ENCODE results near the gene LYSET. TPM values are rescaled to one million over a fixed set of nuclear protein-coding genes. Genes with fewer than 3 reads are reported as not detected.
"Not testable (repeated sequence)": the region's sequence is repeated elsewhere in the genome, so short reads cannot be mapped to it uniquely, and the experiment has no call there.

The LYSET gene
- 10 to 100 TPM; 14.3 to 19.0 (median 16.2) TPM for polyA plus RNA-seq (ENCODE audit: insufficient read length in 10 of 10)
- long read RNA-seq, donor 1, transcript TMEM251-201 (2 exons, 909 nt) = major isoform, 8 of 8 reads
- long read RNA-seq, donor 1, partial matches to known transcripts = 0 of 8 reads
- long read RNA-seq, donor 1, other reads (novel, unspliced or antisense) = 0 of 8 reads
- long read RNA-seq, donor 2, transcript TMEM251-201 (2 exons, 909 nt) = major isoform, 8 of 9 reads
- long read RNA-seq, donor 2, partial matches to known transcripts = 0 of 9 reads
- long read RNA-seq, donor 2, other reads (novel, unspliced or antisense) = 0 of 9 reads
- long read RNA-seq, donor 3 = 0 reads
- long read RNA-seq, donor 4, transcript TMEM251-201 (2 exons, 909 nt) = major isoform, 9 of 10 reads
- long read RNA-seq, donor 4, partial matches to known transcripts = 0 of 10 reads
- long read RNA-seq, donor 4, other reads (novel, unspliced or antisense) = 0 of 10 reads
- long read RNA-seq, donor 5, transcript TMEM251-201 (2 exons, 909 nt) = major isoform, 10 of 12 reads
- long read RNA-seq, donor 5, partial matches to known transcripts = 0 of 12 reads
- long read RNA-seq, donor 5, other reads (novel, unspliced or antisense) = 0 of 12 reads
- long read RNA-seq, donor 6, transcript TMEM251-201 (2 exons, 909 nt) = major isoform, 8 of 8 reads
- long read RNA-seq, donor 6, partial matches to known transcripts = 0 of 8 reads
- long read RNA-seq, donor 6, other reads (novel, unspliced or antisense) = 0 of 8 reads
- long read RNA-seq, donor 7, transcript TMEM251-201 (2 exons, 909 nt) = major isoform, 6 of 8 reads
- long read RNA-seq, donor 7, partial matches to known transcripts = 0 of 8 reads
- long read RNA-seq, donor 7, other reads (novel, unspliced or antisense) = 0 of 8 reads
- long read RNA-seq, donor 8, transcript TMEM251-201 (2 exons, 909 nt) = major isoform, 6 of 6 reads
- long read RNA-seq, donor 8, partial matches to known transcripts = 0 of 6 reads
- long read RNA-seq, donor 8, other reads (novel, unspliced or antisense) = 0 of 6 reads
- long read RNA-seq, donor 9, partial matches to known transcripts = 0 of 2 reads
- long read RNA-seq, donor 9, other reads (novel, unspliced or antisense) = 0 of 2 reads

GRCh38 chr14:93184391-93185348 is at the start of gene LYSET, which contains the start of gene MOAP1:
Gene LYSET, plus strand, starts transcription at chr14:93185317. Its CDS starts 89 bp downstream, at chr14:93185406.
Gene MOAP1, minus strand, starts transcription at chr14:93184897. Its CDS starts 655 bp downstream, at chr14:93184242.
- DNase-seq = peak; percentile 81 to 95 (median 86)

DNA sequence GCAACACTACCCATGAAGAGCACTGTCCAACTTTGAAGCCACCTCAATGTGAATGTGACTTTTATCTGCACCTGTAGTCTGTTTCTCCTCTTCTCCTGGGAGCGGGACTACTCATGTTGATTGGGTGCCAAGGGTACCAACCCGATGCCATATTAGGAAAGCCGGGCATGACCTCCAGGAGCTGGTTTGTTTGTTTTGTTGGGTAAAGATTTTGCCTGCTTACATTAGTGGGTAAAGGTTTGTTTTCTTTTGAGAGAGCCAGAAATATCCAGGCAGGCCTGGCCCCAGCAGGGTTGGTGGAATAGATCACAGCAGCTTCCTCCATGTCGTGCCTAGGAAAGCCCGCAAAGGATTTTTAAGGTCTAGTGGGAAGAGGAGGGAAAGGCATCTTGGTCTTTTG is 49.7 kb upstream of the LYSET start:
- no peak for DNase-seq

DNA sequence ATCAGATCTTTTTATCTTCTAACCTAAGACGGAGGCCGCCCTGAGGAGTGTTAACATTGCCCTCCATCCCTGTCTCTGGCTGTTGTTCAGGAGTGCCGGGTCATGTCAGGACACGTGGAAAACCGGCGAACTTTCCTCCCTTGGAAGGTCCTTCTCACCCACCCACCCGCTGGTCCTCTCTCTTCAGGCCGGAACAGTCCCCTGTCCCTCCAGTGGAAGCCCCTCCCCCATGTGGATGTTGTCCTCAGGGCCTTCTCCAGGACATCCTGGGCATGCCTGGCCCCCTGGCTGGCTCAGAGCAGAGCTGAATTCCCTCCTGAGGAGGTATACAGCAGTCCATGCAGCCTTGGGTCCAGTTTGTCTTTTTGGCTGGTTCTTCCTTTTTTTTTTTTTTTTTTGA is 49.1 kb upstream of the LYSET start:
- DNase-seq = no peak

DNA sequence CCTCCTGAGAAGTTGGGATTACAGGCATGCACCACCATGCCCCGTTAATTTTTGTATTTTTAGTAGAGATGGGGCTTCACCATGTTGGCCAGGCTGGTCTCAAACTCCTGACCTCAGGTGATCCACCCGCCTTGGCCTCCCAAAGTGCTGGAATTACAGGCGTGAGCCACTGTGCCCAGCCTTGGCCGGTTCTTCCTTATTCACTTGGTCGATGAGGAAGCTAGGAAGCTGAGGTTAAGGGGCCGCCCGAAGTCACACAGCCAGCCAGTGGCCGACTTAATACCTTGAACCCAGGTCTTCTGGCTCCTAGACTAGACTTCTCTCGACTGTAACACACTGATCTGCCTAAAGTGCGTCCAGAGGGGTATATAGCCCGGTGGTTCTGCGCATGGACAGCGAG is 48.6 kb upstream of the LYSET start:
- DNase-seq = not testable (repeated sequence)

DNA sequence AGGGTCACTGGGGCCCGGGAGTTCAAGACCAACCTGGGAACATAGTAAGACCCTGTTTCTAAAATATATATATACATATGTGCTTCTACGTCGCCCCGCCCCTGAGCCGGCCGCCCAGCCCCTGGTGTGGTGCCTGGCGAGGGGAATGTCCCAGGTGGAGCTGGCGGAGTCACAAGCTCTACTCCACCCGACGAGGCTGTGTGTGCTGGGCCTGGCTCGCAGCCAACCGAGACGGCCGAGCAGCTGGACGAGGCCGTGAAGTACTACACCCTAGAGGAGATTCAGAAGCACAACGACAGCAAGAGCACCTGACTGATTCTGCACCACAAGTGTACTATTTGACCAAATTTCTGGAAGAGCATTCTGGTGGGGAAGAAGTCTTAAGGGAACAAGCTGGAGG is 47.3 kb upstream of the LYSET start:
- DNase-seq = peak in 1 of 3 donors; percentile 44

DNA sequence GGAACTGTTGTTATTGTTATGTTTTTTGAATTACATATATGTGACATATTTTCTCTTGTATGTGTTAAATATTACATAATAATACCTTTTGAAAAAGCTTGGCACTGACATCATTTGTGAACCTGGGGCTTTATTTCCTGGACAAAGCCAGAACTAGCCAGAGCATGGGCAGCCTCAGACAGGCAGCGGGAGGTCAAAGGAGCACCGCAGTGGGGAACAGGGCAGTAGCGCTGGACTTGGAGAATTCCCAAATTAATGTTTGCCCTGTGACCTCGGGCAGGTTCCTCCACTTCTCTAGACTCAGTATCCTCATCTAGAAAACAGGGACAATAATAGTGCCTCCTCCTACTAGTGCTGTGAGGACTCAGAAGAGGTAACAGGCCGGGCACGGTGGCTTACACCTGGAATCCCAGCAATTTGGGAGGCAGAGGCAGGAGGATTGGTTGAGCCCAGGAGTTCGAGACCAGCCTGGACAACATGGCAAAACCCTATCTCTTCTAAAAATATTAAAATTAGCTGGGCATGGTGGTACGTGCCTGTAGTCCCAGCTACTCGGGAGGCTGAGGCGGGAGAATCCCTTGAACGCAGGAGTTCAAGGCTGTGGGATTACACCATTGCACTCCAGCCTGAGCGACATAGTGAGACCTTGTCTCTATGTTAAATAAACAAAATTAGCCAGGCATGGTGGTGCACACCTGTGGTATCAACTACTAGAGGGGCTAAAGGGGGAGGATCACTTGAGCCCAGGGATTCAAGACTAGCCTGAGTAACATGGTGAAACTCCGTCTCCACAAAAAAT is 42.1 kb upstream of the LYSET start:
- no peak for DNase-seq

GRCh38 chr14:93146119-93146518 is 39.0 kb upstream of the LYSET start:
- DNase-seq = no peak

GRCh38 chr14:93148979-93149378 is 36.1 kb upstream of the LYSET start:
- no peak for DNase-seq

DNA sequence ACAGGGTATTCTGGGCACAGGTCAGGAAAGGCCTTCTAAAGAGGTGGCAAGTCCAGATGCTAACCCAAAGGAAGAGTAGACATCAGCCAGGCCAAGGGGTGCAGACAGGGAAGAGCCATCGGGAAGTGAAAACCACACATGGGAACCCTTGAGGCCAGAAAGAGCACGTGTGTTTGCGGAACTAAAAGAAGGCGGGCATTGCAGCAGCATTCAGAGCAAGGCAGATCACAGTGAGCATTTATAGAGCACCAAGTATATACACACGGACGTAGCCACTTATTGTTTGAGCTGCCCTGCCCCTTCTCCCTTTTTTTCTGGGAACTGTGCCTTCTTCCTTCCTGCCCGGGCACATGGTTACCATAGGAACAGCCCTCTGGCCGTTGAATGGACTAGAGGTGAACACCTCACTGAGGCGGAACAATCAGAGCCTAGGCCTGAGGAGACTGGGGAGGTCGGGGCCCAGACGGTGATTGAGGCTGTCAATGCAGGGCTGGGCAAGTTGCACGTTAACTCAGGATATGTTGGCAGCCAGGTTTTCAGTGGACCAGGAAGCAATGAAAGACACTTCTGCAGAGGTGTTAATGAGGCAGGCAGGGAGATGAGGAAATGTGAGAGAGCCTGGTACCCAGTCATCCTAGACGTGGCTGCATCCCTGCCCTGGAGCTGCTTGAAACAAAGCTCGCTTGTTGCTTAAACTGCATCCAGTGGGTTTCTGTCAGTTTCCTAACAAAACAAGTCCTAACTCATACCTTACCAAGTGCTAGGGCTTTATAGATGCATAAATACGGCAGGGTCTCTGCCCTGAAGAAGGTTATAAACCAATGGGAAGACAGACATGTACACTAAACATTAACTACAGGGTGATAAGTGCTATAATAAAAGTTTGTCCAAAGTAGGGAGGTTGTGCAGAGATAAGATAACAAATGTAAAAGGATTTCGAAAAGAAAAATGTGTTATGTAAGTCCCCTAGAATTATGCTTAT is 34.6 kb upstream of the LYSET start:
- no peak for DNase-seq

DNA sequence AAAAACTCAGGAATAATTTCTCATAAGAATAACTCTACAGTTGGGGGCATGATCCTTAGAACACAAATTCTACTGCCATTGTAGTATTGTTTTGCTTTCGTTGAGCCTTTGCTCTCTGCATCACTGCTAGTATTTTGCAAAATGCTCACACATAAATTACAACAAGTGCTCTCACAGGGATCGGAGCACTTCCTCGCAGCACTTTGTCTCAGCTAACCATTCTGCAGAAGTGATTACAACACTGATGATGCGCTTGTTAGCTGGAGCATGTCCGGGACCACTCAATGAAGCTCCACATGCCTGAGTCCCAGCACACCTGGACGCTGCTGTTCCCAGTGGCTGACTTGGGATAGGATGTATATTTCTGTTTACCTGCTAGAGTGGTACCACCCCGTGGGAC is 32.0 kb upstream of the LYSET start:
- no peak for DNase-seq

DNA sequence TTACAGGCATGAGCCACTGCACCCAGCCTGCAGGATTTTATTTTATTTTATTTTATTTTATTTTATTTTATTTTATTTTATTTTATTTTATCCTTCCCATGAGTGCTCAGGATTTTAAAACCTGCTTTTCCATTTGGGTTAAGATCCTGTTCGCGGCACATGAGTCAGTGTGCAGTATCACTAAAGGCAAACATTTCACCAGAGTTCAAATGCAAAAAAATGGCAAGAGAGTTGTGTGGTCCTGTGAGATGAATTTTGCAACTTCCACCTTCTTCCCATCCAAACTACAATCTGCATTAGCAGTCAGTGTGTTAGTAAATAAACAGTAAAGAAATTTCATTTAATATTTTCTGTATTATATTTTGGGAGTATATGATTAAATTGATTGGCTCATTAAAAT is 29.4 kb upstream of the LYSET start:
- no peak for DNase-seq

- no peak for DNase-seq
These were observed 28.3 kb upstream of the LYSET start for GRCh38 chr14:93156693-93157369.

- not testable (repeated sequence) for DNase-seq
These were observed 26.8 kb upstream of the LYSET start for GRCh38 chr14:93158349-93158748.

DNA sequence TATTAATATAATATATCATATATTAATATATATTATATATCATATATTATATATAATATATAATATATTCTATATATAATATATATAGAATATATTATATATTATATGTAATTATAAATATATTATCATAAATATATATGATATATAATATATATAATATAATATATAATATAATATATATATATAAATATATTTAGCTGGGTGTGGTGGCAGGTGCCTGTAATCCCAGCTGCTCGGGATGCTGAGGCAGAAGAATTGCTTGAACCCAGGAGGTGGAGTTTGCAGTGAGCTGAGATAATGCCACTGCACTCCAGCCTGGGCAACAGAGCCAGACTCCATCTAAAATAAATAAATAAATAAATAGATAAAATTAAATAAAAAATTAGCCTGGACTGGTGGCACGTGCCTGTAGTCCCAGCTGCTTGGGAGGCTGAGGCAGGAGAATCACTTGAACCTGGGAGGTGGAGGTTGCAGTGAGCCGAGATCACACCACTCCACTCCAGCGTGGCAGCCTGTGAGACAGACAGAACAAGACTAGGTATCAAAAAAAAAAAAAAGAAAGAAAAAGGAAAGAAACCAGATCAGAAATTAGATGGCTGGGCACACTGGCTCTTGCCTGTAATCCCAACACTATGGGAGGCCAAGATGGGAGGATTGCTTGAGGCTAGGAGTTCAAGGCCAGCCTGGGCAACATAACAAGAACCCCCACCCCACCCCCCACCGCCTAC is 25.3 kb upstream of the LYSET start:
- not testable (repeated sequence) for DNase-seq

GRCh38 chr14:93160353-93160801 is 24.7 kb upstream of the LYSET start:
- no peak for DNase-seq

- no peak for DNase-seq
These were observed 23.6 kb upstream of the LYSET start for GRCh38 chr14:93161411-93161940.

DNA sequence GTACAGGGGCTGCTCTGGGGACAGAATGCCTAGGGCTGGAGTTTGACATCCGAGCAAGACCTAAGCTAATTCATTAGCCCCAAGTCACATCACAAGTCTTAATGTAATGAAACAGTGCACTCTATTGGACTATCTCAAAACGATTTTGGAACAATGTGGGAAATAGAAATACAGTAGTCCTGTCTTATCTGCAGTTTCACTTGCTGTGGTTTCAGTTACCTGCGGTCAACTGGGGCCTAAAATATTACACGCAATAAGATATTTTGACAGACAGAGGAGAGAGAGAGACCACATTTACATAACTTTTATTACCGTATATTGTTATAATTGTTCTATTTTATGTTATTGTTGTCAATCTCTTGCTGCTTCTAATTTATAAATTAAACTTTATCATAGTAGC is 21.6 kb upstream of the LYSET start:
- DNase-seq = no peak
